ENCODE data around the gene MICB.
"Not testable (repeated sequence)": the region's sequence is repeated elsewhere in the genome, so short reads cannot be mapped to it uniquely, and the experiment has no call there.

MICB gene

GRCh38 chr6:31497531-31498476 lies at the start of gene MICB:
TSS of gene MICB (plus strand) at chr6:31498145. CDS start at chr6:31498194, 49 bp downstream.
- peak; percentile 79 to 86 (median 81) for DNase-seq

DNA sequence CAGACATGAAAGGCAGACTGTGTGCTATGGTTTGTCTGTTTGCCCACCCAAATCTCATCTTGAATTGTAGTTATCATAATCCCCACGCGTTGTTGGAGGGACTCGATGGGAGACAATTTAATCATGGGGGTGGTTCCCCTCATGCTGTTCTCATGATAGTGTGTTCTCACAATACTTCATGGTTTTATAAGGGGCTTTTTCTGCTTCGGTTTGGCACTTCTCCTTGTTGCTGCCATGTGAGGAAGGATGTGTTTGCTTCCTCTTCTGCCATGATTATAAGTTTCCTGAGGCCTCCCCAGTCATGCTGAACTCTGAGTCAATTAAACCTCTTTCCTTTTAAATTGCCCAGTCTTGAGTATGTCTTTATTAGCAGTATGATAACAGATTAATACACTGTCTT lies 47.2 kb upstream of the MICB start:
- DNase-seq = peak; percentile 58 to 60 (median 58)

DNA sequence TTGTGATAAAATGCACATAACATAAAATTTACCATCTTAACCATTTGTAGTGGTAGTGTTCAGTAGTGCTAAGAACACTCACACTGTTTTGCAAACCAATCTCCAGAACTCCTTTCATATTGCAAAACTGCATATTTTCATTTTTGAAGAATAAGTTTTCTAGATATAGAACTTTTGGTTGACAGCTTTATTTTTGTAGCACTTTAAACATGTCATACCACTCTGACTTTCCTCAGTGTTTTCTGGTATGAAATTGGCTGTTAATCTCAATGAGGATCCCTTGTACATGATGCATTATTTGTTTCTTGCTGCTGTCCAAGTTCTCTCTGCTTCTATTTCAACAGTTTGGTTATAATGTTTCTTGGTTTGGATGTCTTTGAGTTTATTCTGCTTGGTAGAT lies 45.1 kb upstream of the MICB start:
- DNase-seq = no peak

GRCh38 chr6:31453259-31453658 lies 44.7 kb upstream of the MICB start:
- DNase-seq = peak; percentile 69 to 85 (median 83)

GRCh38 chr6:31459864-31460263 lies 38.1 kb upstream of the MICB start:
- DNase-seq = not testable (repeated sequence)

DNA sequence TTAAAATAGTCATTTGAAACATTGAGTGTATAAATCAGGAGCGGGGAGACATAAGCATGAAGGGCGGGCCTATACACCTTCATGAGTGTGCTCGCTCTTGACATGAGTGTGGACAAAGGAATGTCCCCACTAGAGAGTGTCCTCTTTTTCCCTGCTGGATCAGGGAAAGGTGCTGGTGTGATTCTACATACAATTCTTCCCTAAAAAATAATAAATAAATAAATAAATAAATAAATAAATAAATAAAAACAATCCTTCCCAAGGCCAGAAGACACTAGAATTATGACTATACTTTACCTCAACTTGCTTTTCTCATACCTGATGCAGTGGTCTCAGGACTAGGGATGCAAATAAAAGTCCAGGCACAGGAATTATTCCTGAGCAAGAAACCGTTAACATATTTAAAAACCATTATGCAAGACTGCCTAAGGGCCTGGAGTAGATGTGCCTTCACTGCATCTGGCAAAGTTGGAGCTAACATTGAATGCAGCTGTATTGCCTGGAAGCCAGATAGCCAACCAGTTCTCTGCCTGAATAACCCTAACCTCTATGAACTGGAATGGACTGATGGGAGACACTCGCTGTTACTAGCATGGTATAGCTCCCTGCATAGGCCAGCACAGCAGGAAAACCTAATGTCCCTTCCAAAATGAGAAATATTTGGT lies 37.5 kb upstream of the MICB start:
- no peak for DNase-seq

- peak in 1 of 3 donors; percentile 17 for DNase-seq
Observed at GRCh38 chr6:31462026-31462963, 35.6 kb upstream of the MICB start.

GRCh38 chr6:31462964-31463870 lies 34.7 kb upstream of the MICB start:
- DNase-seq = peak; percentile 82 to 86 (median 84)

DNA sequence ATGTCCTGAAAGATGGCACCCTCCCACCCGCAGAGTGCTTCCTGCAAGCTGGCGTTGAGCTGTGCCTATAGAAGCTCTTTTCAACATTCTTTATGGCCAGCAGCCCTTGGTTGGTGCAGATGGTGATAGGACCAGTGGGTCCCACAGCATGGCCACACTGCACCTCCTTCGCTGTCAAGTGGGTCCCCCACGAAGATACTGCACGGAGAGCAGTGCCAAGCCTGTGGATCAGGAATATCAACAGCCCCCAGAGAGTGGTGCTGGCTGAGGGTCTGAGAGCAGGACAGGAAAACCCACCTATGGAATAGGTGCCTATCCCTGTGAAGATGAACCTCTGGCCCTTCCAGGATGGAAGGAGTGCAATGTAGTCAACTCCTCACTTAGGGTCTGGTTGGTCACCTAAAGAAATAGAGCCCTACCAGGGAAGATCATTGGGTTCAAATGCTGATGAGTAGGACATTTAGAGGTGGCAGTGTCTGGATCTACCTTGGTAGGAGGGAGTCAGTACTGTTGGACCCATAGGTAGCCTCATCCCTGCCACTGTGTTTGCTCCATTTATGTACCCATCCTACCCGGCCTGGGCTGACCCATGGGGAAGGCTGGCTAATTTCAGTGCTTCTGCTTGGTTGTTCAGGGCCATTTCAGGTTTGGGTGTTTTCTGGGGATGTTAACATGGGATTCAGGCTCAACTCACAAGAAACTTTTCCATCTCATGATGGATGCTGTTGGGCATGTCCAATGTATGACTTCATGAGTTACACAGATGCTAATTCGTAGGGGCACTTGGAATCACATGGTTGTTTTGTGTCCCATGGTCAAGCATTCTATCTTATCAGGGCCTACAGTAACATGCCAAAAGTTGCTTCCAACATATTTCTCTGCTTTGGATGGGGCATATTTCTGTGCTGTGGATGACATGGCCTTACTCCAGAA lies 33.4 kb upstream of the MICB start:
- no peak for DNase-seq

DNA sequence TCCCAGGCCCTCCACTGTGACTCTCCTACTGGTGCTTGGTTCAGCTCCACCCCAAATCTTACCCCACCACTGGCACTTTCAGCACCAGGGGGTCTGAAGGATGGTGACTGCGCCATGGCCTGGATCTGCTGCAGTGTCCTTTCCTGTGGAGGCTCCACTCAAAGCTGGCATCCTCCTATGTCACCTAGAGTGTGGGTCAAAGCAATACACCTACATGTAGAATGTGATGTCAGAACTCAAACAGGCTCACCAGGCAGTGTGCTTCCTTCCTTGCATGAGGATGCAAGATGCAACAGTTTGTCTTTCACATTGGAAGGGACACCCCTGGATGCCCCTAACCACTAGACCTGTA lies 32.8 kb upstream of the MICB start:
- DNase-seq = no peak

- no peak for DNase-seq
Observed at GRCh38 chr6:31465718-31466117, 32.2 kb upstream of the MICB start.

DNA sequence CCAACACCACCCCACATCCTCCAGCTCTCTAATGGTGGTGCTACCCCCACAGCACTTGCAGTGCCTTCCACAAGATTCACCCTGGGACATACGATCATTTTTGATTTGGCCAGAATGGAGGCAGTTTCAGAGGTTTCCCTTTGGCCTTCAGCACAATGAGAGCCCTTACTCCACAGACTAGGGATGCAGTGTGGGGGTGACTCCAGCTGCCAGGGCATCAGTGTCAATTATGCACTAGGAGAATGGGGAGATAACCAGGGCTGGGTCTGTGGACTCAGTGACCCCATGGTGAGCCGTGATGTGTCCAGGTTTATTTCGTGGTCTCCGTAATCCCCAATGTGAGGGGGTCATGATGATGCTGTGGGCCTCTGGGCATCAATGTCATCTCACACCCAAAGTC lies 31.5 kb upstream of the MICB start:
- no peak for DNase-seq

DNA sequence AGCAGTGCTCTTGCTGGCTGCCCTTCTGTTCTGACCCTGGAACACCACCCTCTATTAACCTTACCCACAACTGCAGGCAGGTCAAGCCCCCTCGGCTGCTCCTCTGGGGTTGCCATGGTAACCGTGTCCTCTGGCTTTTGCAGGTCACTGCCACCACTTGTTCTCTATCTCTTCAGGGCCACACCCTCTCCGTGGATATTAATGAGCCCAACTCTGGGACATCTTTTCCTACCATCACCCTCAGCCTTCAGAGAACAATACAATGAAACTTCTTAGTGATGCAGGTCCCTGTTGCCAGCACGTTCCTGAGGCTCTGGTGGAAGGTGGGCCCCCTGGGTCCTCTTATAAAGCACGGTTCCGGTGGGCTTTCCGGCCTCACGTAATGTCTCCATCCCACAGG lies 30.8 kb upstream of the MICB start:
- DNase-seq = no peak

DNA sequence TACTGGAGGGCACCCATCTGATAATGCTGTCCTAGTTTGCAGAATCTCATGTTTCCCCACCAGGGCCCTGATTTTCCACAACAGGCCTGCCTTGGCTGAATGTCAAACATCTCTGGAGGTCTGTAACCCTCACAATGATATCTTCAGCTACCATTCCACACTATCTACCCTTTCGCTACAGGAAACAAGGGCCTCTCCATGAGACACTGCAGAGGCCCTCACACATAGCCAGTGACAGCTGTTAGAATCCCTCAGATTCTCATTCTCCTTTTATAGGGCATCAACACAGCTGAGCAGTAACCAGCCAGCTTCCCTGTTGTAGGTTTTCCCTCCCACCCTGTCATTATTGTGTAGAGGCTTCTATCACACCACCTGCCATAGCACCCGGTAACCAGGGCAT lies 29.6 kb upstream of the MICB start:
- DNase-seq = no peak

DNA sequence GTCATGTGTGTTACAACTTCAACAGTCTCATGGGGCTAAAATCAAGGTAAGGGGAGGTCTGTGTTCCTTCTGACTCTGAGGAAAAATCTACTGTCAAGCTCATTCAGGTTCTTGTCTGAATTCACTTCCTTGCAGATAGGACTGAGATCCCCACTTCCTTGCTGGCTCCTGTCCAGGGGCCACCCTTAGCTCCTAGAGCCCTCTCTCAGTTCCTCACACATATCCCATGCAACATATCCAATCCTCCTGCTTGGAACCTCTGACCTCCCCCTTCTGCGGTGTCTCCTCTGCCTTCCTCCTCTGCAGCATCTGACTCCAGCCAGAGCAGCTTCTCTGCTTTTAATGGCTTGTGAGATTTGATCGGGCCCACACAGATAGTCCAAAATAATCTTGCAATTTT lies 27.1 kb upstream of the MICB start:
- DNase-seq = no peak

- no peak for DNase-seq
Observed at GRCh38 chr6:31471711-31472110, 26.2 kb upstream of the MICB start.

DNA sequence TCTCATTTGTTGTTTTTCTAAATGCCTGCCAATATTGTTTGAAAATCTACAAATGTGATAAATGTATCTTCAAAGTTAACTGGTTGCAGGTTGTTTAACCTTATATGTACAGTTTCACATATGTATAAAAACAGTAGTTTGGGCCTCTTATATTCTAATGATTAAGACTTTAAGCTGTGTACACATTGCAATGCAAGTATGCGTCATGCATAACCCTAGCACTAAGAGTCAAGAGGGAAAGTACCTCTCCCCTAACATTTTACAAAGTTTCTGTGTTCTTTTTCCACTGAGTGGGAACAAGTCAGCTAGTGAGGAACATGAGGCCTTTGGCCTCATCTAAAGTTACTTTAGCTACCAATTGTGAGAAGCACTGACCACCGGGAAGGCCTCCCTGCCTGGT lies 25.7 kb upstream of the MICB start:
- no peak for DNase-seq

GRCh38 chr6:31473244-31473643 lies 24.7 kb upstream of the MICB start:
- DNase-seq = no peak

- DNase-seq = peak; percentile 72 to 80 (median 79)
Observed at GRCh38 chr6:31473780-31474761, 23.9 kb upstream of the MICB start.

Data from suppressor macrophage treated with lipopolysaccharide for 1 hour (primary cell).